GM21737 (cell line): Measurements from ENCODE around the gene TBX4.
"Not testable (repeated sequence)": the region's sequence is repeated elsewhere in the genome, so short reads cannot be mapped to it uniquely, and the experiment has no call there.

Experiments used
- ATAC-seq: cut with Tn5 transposase; IDR thresholded peaks from one replicate; pipeline ENCODE4 v1.9.1; 2021; ENCODE audit warnings: mild to moderate bottlenecking, moderate library complexity; ENCODE audit not compliant: unreplicated experiment

TBX4 gene

DNA sequence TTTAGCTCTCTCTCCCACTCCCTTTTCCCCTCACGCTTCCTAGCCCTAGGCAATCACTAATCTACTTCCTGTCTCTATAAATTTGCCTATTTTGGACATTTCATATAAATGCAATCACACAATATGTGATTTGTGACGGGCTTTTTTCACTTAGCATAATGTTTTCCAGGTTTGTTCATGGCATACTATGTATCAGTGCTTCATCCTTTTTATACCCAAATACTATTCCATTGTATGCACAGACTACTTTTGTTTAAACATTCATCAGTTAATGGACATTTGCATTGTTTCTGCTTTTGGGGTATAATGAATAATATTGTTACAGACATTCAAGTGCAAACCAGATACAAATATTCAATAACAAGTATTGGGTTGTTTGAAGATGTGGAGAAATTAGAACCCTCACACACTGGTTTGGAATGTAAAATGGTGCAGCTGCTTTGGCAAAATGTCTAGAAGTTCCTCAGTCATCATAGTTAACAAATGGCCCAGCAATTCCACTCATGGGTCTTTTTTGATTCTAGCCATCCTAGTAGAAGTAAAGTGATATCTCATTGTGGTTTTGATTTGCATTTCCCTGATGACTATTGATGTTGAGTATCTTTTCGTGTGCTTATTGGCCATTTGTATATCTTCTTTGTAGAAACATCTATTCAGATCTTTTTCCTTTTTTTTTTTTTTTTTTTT is 67.7 kb downstream of the TBX4 start:
- no peak for ATAC-seq

DNA sequence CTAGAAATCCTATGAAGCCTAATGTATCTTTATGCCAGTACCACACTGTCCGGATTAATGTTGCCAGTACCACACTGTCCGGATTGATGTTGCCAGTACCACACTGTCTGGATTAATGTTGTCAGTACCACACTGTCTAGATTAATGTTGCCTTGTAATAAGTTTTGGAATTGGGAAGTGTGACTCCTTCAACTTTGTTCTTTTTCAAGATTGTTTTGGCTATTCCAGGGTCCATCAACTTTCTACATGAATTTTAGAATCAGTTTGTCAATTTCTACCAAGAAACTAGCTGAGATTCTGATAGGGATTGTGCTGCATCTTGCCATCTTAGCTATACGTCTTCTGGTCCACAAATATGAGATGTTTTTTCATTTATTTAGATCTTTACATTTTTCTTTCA is 68.7 kb downstream of the TBX4 start:
- ATAC-seq, result no peak

DNA sequence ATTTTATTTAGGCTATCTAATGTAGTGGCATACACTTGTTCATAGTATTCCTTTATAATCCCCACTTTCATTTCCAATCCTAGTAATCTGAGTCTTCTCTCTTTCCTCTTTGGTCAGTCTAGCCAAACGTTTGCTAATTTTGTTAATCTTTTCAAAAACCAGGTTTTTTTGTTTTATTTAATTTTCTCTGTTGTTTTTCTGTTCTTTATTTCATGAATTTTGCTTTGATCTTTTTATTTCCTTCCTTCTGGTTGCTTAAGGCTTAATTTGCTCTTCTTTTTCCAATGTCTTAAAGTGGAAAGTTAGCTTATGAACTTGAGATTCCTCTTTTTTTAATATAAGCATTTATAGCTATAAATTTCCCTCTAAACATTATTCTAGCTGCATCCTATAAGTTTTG is 69.9 kb downstream of the TBX4 start:
- ATAC-seq, result no peak

DNA sequence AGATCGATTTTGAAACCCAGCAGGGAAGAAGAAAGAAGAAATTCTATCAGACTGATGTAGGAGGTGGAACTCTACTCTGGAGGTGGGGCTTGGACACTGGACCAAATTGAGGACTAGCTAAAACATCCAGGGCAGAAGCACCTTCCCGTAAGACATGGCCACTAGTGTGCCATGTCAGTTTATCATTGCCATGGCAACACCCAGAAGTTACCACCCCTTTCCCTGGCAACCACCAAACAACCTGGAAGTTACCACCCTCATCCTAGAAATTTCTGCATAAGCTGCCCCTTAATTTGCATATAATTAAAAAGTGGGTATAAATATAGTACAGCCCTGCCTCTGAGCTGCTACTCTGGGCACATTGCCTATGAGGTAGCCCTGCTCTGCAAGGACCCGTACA is 72.1 kb downstream of the TBX4 start:
- no peak for ATAC-seq

DNA sequence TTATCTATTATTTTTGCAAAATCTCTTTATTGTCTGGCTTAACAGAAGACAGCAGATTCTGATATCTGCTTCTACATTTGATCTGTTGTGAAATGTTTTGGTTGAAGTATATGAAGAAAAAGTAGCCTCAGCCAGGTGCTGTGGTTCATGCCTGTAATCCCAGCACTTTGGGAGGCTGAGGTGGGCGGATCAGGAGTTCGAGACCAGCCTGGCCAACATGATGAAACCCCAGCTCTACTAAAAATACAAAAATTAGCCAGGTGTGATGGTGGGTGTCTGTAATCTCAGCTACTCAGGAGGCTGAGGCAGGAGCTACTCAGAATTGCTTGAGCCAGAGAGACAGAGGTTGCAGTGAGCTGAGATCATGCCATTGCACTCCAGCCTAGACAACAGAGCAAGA is 75.2 kb downstream of the TBX4 start:
- ATAC-seq, result not testable (repeated sequence)

DNA sequence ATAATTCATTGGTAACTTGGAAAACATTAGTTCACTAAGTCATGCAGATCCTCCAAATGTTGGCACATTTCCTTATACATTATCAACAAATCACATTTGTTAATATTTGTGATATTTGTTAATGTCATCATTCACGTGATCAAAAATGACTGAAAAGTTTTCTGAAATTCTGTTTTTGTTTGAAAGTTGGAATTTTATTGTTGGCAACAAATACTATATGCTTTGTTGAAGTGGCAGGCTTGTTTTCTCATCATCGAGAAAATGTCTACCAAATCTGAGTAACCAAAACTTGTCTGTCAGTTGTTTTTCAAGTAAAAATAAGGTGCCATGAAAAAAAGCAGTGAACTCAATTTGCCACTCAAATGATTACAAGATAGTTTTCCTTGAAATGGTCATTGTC is 75.9 kb downstream of the TBX4 start:
- ATAC-seq, result no peak

DNA sequence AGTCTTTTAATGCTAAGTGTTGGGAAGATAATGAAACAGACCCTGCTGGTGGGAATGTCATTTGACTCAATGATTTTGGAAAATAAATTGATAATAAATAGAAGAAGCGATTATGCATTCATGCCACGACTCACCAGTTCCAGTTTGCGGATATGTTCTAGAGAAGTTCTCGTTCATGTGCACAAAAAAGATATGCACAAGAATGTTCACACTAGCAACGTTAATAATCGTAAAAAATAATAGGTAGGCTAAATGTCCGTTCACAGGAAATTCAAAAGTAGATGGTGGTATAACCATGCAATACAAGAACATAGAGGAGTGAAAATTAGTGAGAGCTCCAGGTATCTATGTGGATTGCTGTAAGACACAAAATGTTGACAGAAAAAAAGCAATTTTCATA is 79.0 kb downstream of the TBX4 start:
- no peak for ATAC-seq

DNA sequence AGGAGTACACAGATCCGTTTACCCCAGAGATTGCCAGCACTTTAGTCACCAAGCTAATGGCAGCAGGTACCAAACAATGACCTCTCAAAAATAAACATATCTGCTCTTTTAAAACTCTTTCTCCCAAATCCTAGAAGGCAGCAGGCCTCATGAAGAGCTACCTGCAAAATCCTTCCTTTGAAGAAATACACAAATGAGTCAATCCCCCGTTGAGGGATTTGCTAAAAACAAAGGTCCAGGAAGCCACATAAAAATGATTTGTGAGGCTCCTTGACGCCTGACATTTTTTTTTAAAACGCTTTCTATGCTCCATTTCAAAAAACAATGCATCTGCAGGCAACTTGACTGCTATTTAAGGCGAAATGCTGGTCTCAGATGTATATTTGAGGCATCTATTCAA is 80.6 kb downstream of the TBX4 start:
- ATAC-seq, result no peak

DNA sequence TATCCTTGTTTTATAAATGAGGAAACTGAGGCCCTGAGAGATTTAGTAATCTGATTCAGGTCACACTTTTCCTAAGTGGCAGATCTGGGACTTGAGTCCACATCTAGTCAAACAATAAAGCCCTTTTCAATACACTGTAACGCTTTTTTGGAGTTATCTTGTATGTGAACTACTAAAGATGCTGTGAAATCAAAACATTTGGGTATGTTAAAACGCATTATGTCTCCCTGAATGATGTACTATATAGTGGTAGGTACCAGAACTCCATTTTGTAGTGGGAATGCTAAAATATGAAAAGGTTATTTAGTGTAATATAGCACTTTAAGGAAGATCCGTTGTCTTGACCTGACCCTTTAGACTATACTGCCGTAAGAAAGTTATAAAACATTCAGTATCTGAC is 81.6 kb downstream of the TBX4 start:
- ATAC-seq, result no peak

DNA sequence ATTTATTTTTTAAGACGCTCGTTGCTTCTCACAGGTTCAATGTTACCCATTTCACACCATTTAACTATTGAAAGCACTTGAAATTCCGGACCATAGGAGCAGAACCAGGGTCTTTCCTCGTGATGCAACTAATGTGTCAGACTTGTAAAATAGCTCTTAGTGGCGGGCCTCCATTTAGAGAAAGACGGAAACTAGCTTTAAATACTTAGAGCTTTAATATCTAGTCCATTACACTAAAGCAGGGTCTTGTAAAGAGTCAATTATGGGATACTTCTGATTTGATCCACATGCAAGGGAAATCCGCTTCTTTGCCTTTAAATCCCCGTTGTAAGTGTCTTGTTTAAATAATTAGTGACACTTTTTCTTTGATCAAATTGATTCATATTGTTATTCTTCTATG is 82.2 kb downstream of the TBX4 start:
- ATAC-seq, result no peak
